Measurements from ENCODE around the gene B4GALT4.

The B4GALT4 gene

GRCh38 chr3:119261055-119261454, 20.4 kb upstream of the B4GALT4 start:
- no peak for TF ChIP-seq CTCF (IDR thresholded peaks at IDR 0.05)
- no peak for TF ChIP-seq ZFX (IDR thresholded peaks at IDR 0.05; ENCODE audit: borderline replicate concordance)
- no peak overlapping the region for H3K27ac ChIP-seq

- H3K27ac ChIP-seq = no peak overlapping the region
- TF ChIP-seq CTCF (IDR thresholded peaks at IDR 0.05) (no peak), ZFX (IDR thresholded peaks at IDR 0.05; ENCODE audit: borderline replicate concordance) (no peak)
Observed at GRCh38 chr3:119259821-119260220, 19.1 kb upstream of the B4GALT4 start.

GRCh38 chr3:119258915-119259314, 18.2 kb upstream of the B4GALT4 start:
- no peak overlapping the region for H3K27ac ChIP-seq
- no peak for TF ChIP-seq CTCF (IDR thresholded peaks at IDR 0.05)
- no peak for TF ChIP-seq ZFX (IDR thresholded peaks at IDR 0.05; ENCODE audit: borderline replicate concordance)

GRCh38 chr3:119257654-119258410, 17.2 kb upstream of the B4GALT4 start:
- no peak for TF ChIP-seq CTCF (IDR thresholded peaks at IDR 0.05)
- TF ChIP-seq ZFX (IDR thresholded peaks at IDR 0.05; ENCODE audit: borderline replicate concordance) = no peak
- peak overlapping the region; percentile 75 for H3K27ac ChIP-seq

- H3K27ac ChIP-seq = peak overlapping the region; percentile 75
- no peak for TF ChIP-seq CTCF (IDR thresholded peaks at IDR 0.05)
- no peak for TF ChIP-seq ZFX (IDR thresholded peaks at IDR 0.05; ENCODE audit: borderline replicate concordance)
Observed at GRCh38 chr3:119257111-119257510, 16.4 kb upstream of the B4GALT4 start.

GRCh38 chr3:119255214-119255613, 14.5 kb upstream of the B4GALT4 start:
- H3K27ac ChIP-seq = no peak overlapping the region
- no peak for TF ChIP-seq ZFX (IDR thresholded peaks at IDR 0.05; ENCODE audit: borderline replicate concordance)
- TF ChIP-seq CTCF (IDR thresholded peaks at IDR 0.05) = no peak

GRCh38 chr3:119245778-119246177, 5.1 kb upstream of the B4GALT4 start:
- TF ChIP-seq CTCF (IDR thresholded peaks at IDR 0.05) (no peak), ZFX (IDR thresholded peaks at IDR 0.05; ENCODE audit: borderline replicate concordance) (no peak)
- H3K27ac ChIP-seq = no peak overlapping the region

All from 22Rv1 (cell line).